MM.1S (cell line): ENCODE results near the gene FNDC7.
"Not testable (repeated sequence)": the region's sequence is repeated elsewhere in the genome, so short reads cannot be mapped to it uniquely, and the experiment has no call there.

ENCODE experiments used
- DNase-seq: peaks from one replicate; pipeline ENCODE4 v3.0.0-alpha.2; 2015
- H2AFZ ChIP-seq: fragments of 300-600 bp; sonication (generic); 2 replicates; pipeline ENCODE4 v1.6.0; 2016; ENCODE audit warnings: antibody characterized with exemption, low read length
- H3F3A ChIP-seq: fragments of 300-600 bp; sonication (generic); 2 replicates; pipeline ENCODE4 v1.6.1; 2016; ENCODE audit warnings: mild to moderate bottlenecking, antibody characterized with exemption, low read length, moderate library complexity, mixed read lengths; ENCODE audit not compliant: insufficient read depth
- H3K27ac ChIP-seq: fragments of 300-600 bp; sonication (generic); 2 replicates; pipeline ENCODE4 v1.5.1; 2016; ENCODE audit warnings: mild to moderate bottlenecking, low read length
- H3K27me3 ChIP-seq: fragments of 300-600 bp; sonication (generic); replicated peaks from 2 replicates; pipeline ENCODE4 v1.6.0; 2016; ENCODE audit warnings: low read length; ENCODE audit not compliant: insufficient read depth
- H3K36me3 ChIP-seq: fragments of 300-600 bp; sonication (generic); replicated peaks from 2 replicates; pipeline ENCODE4 v1.6.1; 2016; ENCODE audit warnings: mild to moderate bottlenecking, low read length, mixed read lengths; ENCODE audit not compliant: insufficient read depth
- H3K4me1 ChIP-seq: fragments of 300-600 bp; sonication (generic); 2 replicates; pipeline ENCODE4 v1.6.1; 2016; ENCODE audit warnings: low read length, mixed read lengths
- H3K4me2 ChIP-seq: fragments of 300-600 bp; sonication (generic); 2 replicates; pipeline ENCODE4 v1.6.0; 2016; ENCODE audit warnings: low read depth, low read length
- H3K4me3 ChIP-seq: fragments of 300-600 bp; sonication (generic); 2 replicates; pipeline ENCODE4 v1.5.1; 2016; ENCODE audit warnings: low read length, mixed read lengths
- H3K79me2 ChIP-seq: fragments of 300-600 bp; sonication (generic); 2 replicates; pipeline ENCODE4 v1.6.1; 2016; ENCODE audit warnings: mixed run types, low read length, mixed read lengths
- H3K9ac ChIP-seq: fragments of 300-600 bp; sonication (generic); 2 replicates; pipeline ENCODE4 v1.6.1; 2016; ENCODE audit warnings: low read length, mixed read lengths
- H3K9me2 ChIP-seq: fragments of 300-600 bp; sonication (generic); replicated peaks from 2 replicates; pipeline ENCODE4 v1.6.1; 2016; ENCODE audit warnings: mild to moderate bottlenecking, low read length, mixed read lengths; ENCODE audit not compliant: insufficient read depth
- H3K9me3 ChIP-seq: fragments of 300-600 bp; sonication (generic); replicated peaks from 2 replicates; pipeline ENCODE4 v1.6.1; 2016; ENCODE audit warnings: mild to moderate bottlenecking, low read length, mixed read lengths; ENCODE audit not compliant: insufficient read depth
- H4K20me1 ChIP-seq: fragments of 300-600 bp; sonication (generic); 2 replicates; pipeline ENCODE4 v1.6.1; 2016; ENCODE audit warnings: mild to moderate bottlenecking, low read length, moderate library complexity, mixed read lengths; ENCODE audit not compliant: insufficient read depth
- EZH2 ChIP-seq: fragments of 300-600 bp; sonication (generic); optimal IDR thresholded peaks from 2 replicates; pipeline ENCODE3; 2017; ENCODE audit warnings: low read depth, mild to moderate bottlenecking, antibody characterized with exemption, low read length, mixed read lengths
- EZH2phosphoT487 ChIP-seq: fragments of 300-600 bp; sonication (generic); IDR thresholded peaks from 2 replicates; pipeline ENCODE4 v1.6.1; 2018; ENCODE audit warnings: antibody characterized with exemption, low read length
- TF ChIP-seq, protein P1 (sequence below): fragments of 300-600 bp; sonication (generic); IDR thresholded peaks from 2 replicates; pipeline ENCODE4 v1.5.1; 2016; ENCODE audit warnings: antibody characterized with exemption, low read length, mixed read lengths

FNDC7 gene

DNA sequence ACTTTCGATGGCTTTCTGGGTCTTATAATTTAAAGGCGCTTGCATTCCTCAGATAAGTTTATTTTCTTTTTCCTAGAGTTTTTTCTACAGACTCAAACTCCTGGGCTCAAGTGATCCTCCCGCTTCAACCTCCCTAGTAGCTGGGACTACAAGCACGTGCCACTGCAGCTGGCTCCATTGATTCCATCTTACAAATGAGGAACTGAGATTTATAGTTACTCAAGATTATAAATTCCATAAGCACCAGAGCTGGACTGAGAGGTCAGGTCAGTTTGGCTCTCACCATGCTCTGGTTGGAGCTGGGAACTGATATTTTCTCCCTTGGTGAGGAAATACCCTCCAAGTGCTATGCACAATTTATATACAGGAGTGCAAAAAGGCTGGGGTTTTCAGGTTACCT lies 34.0 kb upstream of the FNDC7 start:
- Histone ChIP-seq H3K9ac (no peak overlapping the region), H3K79me2 (no peaks in the 10 kb centered on the region), H2AFZ (no peak overlapping the region), H3K9me3 (no peaks in the 10 kb centered on the region), H3K4me1 (peaks cover 4% of the 10 kb centered on the region; the same call in 1 of the 2 replicates), H3K4me2 (no peak overlapping the region), H3K27me3 (no peaks in the 10 kb centered on the region), H3K9me2 (no peaks in the 10 kb centered on the region), H3K4me3 (no peak overlapping the region), H3K36me3 (no peaks in the 10 kb centered on the region), H3F3A (no peaks in the 10 kb centered on the region; the same call in none of the 2 replicates), H3K27ac (no peak overlapping the region), H4K20me1 (no peaks in the 10 kb centered on the region)
- TF ChIP-seq EZH2 (no peak), EZH2phosphoT487 (no peak)
- TF ChIP-seq, protein P1, sequence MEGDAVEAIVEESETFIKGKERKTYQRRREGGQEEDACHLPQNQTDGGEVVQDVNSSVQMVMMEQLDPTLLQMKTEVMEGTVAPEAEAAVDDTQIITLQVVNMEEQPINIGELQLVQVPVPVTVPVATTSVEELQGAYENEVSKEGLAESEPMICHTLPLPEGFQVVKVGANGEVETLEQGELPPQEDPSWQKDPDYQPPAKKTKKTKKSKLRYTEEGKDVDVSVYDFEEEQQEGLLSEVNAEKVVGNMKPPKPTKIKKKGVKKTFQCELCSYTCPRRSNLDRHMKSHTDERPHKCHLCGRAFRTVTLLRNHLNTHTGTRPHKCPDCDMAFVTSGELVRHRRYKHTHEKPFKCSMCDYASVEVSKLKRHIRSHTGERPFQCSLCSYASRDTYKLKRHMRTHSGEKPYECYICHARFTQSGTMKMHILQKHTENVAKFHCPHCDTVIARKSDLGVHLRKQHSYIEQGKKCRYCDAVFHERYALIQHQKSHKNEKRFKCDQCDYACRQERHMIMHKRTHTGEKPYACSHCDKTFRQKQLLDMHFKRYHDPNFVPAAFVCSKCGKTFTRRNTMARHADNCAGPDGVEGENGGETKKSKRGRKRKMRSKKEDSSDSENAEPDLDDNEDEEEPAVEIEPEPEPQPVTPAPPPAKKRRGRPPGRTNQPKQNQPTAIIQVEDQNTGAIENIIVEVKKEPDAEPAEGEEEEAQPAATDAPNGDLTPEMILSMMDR, result no peak
- no peak for DNase-seq

DNA sequence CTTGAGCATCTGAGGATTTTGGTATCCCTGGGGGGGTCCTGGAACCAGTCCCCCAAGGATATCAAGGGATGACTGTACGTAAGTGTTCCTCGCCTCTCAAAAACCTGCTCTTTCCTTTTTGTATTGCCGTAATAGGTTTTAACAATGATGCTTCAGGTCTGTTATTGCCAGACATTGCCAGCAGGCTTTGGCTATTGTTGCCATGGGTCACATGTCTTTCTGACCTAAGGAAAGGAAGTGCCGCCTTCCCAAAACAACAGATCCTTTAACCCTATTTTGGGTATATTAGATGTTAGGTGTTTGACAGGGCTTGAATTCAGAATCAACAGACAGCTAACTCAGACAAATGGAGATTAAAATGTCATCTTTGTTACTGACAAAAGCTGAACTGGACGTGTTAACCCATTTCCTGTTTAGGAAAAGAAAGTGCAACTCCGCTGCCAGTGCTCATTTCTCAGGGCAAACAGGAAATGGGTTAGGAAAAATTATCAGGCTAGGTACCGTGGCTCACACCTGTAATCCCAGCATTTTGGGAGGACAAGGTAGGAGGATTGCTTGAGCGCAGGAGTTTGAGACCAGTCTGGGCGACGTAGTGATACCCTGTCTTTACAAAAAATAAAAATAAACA lies 33.0 kb upstream of the FNDC7 start:
- no peaks in the 10 kb centered on the region for H3K9me3 ChIP-seq
- peak overlapping the region; percentile 45 for H3K4me3 ChIP-seq
- H3K79me2 ChIP-seq, result no peaks in the 10 kb centered on the region
- H3K27me3 ChIP-seq, result no peaks in the 10 kb centered on the region
- H4K20me1 ChIP-seq, result no peaks in the 10 kb centered on the region
- peaks cover 4% of the 10 kb centered on the region; the same call in 1 of the 2 replicates for H3K4me1 ChIP-seq
- peak; percentile 35 for DNase-seq
- peak overlapping the region; percentile 69 for H2AFZ ChIP-seq
- H3K36me3 ChIP-seq, result no peaks in the 10 kb centered on the region
- peak overlapping the region; percentile 52 for H3K27ac ChIP-seq
- no peaks in the 10 kb centered on the region for H3K9me2 ChIP-seq
- TF ChIP-seq EZH2 (no peak), EZH2phosphoT487 (no peak)
- TF ChIP-seq, protein P1, result no peak
- no peak overlapping the region for H3K9ac ChIP-seq
- H3K4me2 ChIP-seq, result peak overlapping the region; percentile 45; the same call in 1 of the 2 replicates
- H3F3A ChIP-seq, result no peaks in the 10 kb centered on the region; the same call in none of the 2 replicates

DNA sequence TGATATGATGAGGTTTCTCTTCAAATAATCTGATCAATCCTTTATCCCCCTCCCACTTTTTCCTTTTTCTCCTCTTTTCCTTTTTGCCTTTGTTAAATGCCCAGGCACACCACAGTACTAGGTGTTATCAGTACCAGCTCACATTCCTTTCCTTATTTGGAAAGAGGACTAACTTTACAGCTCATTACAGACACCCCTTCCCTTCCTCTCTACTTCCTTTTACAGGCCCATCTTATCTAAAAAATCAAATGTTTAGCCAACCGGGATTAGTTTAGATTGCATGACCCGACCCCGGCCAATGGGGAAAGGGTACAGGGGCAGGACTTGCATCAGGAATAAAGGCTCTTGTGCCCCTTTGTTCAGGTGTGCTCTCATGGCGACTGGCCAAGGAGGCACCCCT lies 31.0 kb upstream of the FNDC7 start:
- H3K27ac ChIP-seq, H3K9ac ChIP-seq, H3K36me3 ChIP-seq, H3K4me2 ChIP-seq, H3K9me3 ChIP-seq, H4K20me1 ChIP-seq, H3F3A ChIP-seq, H2AFZ ChIP-seq, DNase-seq, H3K4me3 ChIP-seq, H3K4me1 ChIP-seq, H3K9me2 ChIP-seq, H3K79me2 ChIP-seq, H3K27me3 ChIP-seq: not testable (repeated sequence)

DNA sequence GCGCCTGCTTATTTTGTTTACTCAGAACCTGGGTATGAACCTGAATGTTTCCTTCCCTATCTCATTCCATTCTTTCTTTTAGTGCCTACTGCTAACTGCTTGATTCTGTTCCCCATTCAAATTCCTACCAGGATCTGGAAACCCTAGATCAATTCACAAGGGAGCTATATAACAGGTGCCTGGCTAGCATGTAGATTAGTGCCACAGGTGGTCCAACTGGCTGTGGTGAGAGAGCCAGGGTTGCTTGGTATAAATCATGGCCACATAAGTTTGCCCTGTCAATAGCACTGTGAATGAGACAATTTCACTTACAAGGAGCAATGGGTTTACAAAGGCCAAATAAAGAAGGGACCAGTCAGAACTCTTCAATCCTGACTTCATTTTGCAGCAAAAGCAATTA lies 27.2 kb upstream of the FNDC7 start:
- DNase-seq, result no peak
- no peaks in the 10 kb centered on the region for H3K9me2 ChIP-seq
- no peak overlapping the region for H2AFZ ChIP-seq
- no peaks in the 10 kb centered on the region for H3K36me3 ChIP-seq
- H3K27me3 ChIP-seq, result no peaks in the 10 kb centered on the region
- no peaks in the 10 kb centered on the region for H3K9me3 ChIP-seq
- H3K4me3 ChIP-seq, result no peak overlapping the region
- TF ChIP-seq, protein P1, result no peak
- TF ChIP-seq EZH2 (no peak), EZH2phosphoT487 (no peak)
- no peak overlapping the region for H3K27ac ChIP-seq
- no peaks in the 10 kb centered on the region for H3K79me2 ChIP-seq
- no peak overlapping the region for H3K9ac ChIP-seq
- no peaks in the 10 kb centered on the region for H4K20me1 ChIP-seq
- no peaks in the 10 kb centered on the region for H3F3A ChIP-seq
- no peak overlapping the region for H3K4me2 ChIP-seq
- H3K4me1 ChIP-seq, result no peaks in the 10 kb centered on the region
